PC-9 (cell line): ENCODE measurements around the gene SNX1.

Source experiments
- CTCF ChIP-seq: fragments of 200-600 bp; sonication (generic); conservative IDR thresholded peaks from 2 replicates; pipeline ENCODE4 v1.6.1; 2017; ENCODE audit warnings: mixed run types, antibody characterized with exemption, mild to moderate bottlenecking, moderate library complexity
- EZH2 ChIP-seq: fragments of 200-600 bp; sonication (generic); IDR thresholded peaks from 2 replicates; pipeline ENCODE4 v1.8.0; 2017; ENCODE audit warnings: antibody characterized with exemption, low read depth

- TF ChIP-seq CTCF = peak; percentile 65
- TF ChIP-seq EZH2 = no peak
Observed at GRCh38 chr15:64046421-64047153, 49.2 kb upstream of the SNX1 start, which contains the start of gene DAPK2.
